Motor neuron (in vitro differentiated cells): ENCODE data around the gene KANK3. TPM values are rescaled to one million over a fixed set of nuclear protein-coding genes. Genes with fewer than 3 reads are reported as not detected.
"Not testable (repeated sequence)": the region's sequence is repeated elsewhere in the genome, so short reads cannot be mapped to it uniquely, and the experiment has no call there.

ENCODE experiments used
- ATAC-seq, 8 experiments: fragments of 200-7000 bp; cut with Tn5 transposase; replicated peaks in 6 of 8; 2 replicates each; pipeline ENCODE4 v1.8.0; 2021; ENCODE audit warnings: mild to moderate bottlenecking in 8 of 8, moderate library complexity in 8 of 8
- H3K27ac ChIP-seq, 2 donors: fragments of 250-450 bp; sonication (Bioruptor Pico); 2 replicates each; pipeline ENCODE4 v1.9.0; 2021; ENCODE audit warnings: antibody characterized with exemption in 2 of 2, mild to moderate bottlenecking in 2 of 2, moderate library complexity in 1 of 2
- H3K4me1 ChIP-seq, 2 donors: fragments of 250-450 bp; sonication (Bioruptor Pico); replicated peaks in 1 of 2; 2 replicates each; pipeline ENCODE4 v1.6.1; 2021; ENCODE audit warnings: antibody characterized with exemption in 2 of 2, mild to moderate bottlenecking in 2 of 2, moderate library complexity in 1 of 2
- H3K4me3 ChIP-seq, 5 donors: fragments of 250-450 bp; sonication (Bioruptor Pico); 2 replicates each; pipeline ENCODE4 v1.9.0; 2021; ENCODE audit warnings: antibody characterized with exemption in 5 of 5, mild to moderate bottlenecking in 5 of 5, moderate library complexity in 4 of 5
- WGBS, 10 experiments: fragments of 450-650 bp; shearing (Covaris generic); methylation state at CpG; one replicate each; pipeline ENCODE4 v1.0.0; 2022; 5-methylcytosine and 5-hydroxymethylcytosine counted together
- in situ Hi-C, 9 experiments: fragments of 400-800 bp; cut with MboI; loops; one replicate each; pipeline ENCODE4 v1.15.0; 2021; ENCODE audit warnings: low sequenced_read_pairs in 9 of 9, low pct_unique_long_range_greater_than_20kb in 2 of 9; ENCODE audit not compliant: unreplicated experiment in 9 of 9
- total RNA-seq, 8 experiments: library from RNA; unstranded; fragments of 300-600 nt; gene quantifications; 2 replicates each; pipeline versions ENCODE4 v1.2.3 to v1.2.4, GENCODE V29; 2022

The KANK3 gene
- total RNA-seq, 8 experiments from 2014 or later, result 0.08 to 3.4 (median 1.1) TPM; not detected in 1

DNA sequence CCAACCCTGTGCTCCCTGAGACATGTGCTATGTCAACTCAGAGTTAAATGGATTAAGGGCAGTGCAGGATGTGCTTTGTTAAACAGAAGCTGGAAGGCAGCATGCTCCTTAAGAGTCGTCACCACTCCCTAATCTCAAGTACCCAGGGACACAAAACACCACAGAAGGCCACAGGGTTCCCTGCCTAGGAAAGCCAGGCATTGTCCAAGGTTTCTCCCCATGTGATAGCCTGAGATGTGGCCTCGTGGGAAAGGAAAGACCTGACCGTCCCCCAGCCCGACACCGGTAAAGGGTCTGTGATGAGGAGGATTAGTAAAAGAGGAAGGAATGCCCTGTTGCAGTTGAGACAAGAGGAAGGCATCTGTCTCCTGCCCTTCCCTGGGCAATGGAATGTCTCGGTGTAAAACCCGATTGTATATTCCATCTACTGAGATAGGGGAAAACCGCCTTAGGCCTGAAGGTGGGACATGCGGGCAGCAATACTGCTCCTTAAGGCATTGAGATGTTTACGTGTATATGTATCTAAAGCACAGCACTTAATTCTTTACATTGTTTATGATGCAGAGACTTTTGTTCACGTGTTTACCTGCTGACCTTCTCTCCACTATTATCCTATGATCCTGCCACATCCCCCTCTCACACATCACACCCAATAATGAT lies 28.0 kb downstream of the KANK3 start:
- H3K4me3 ChIP-seq, H3K27ac ChIP-seq, ATAC-seq, H3K4me1 ChIP-seq, in situ Hi-C loops: not testable (repeated sequence)
- 82 to 100% (median 100%) methylated on average over 1 to 5 of the region's 11 CpGs; no CpG with 5 or more reads in 2 of the 10 experiments for WGBS, 10 experiments

DNA sequence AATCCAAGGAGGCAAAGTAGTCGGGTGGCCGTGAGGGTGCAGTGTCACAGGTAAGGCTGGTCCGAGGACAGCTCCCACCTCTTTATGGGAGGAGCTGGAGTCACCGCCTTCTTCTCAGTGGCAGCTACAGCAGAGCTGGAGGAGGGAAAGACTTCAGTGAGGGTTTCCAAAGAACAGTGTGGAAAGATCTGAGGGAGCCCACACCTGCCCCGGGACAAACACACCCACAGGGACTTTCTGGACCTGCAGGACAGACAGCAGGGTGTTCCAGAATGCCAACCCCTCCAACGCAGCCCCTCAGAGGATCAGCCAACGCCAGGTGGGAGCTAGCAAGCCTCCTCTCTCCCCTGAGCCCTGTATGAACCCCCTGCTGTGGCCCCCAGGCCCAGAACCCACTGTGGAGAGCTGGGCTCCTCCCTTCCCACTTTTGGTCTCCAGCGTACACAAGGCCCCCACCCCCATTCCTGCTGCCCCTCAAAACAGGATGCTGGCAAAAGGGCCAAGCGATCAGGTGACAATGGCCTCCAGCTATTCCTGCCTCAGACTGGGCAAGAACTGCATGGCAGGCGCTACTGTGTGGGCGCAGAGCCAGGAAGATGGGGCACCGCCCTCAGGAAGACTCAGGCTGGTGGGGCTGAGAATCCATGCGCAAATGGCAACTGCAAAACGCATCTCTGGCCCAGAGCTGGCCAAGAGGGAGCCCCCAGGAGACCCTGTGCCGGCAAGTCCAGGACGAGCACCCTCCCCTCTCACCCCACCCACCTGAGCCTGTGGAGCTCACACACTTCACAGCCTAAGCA lies 31.4 kb downstream of the KANK3 start:
- Histone ChIP-seq H3K4me1 (peaks cover 8 to 11% of the 10 kb centered on the region in 2 donors), H3K4me3 (no peak overlapping the region), H3K27ac (no peak overlapping the region)
- in situ Hi-C loops, result no loop called here
- 20 to 100% (median 94%) methylated on average over 1 to 4 of the region's 16 CpGs; no CpG with 5 or more reads in 4 of the 10 experiments for WGBS, 10 experiments
- ATAC-seq, result peak in 2 of 8 experiments; percentile 9 to 20

DNA sequence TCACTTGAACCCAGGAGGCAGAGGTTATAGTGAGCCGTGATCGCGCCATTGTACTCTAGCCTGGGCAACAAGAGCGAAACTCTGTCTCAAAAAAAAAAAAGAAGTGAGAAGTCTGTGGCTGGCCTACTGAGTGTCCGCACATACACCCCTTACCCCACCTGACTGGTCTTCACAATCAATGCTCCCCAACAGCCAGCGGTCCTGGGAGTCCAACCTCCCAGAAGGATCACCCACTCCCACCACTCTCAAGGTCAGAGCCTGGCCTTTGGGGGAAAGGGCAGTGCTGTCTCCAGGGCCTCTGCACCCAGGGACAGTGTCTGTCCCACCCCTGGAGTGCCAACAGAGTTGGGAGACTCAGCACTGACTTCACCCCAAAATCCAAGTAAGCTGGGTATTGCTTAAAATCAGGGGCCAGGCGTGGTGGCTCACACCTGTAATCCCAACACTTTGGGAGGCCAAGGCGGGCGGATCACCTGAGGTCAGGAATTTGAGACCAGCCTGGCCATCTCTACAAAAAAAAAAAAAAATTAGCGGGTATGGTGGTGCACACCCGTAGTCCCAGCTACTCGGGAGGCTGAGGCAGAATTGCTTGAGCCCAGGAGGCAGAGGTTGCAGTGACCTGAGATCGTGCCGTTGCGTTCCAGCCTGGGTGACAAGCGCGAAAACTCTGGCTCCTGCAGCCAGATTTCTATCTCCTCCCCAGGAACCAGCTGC lies 32.6 kb downstream of the KANK3 start:
- WGBS, 10 experiments, result 86 to 100% (median 94%) methylated on average over 5 to 15 of the region's 17 CpGs; no CpG with 5 or more reads in 6 of the 10 experiments
- in situ Hi-C loops, result no loop called here
- no peak for ATAC-seq
- Histone ChIP-seq H3K4me3 (no peak overlapping the region), H3K4me1 (peaks cover 8 to 11% of the 10 kb centered on the region in 2 donors), H3K27ac (no peak overlapping the region)

DNA sequence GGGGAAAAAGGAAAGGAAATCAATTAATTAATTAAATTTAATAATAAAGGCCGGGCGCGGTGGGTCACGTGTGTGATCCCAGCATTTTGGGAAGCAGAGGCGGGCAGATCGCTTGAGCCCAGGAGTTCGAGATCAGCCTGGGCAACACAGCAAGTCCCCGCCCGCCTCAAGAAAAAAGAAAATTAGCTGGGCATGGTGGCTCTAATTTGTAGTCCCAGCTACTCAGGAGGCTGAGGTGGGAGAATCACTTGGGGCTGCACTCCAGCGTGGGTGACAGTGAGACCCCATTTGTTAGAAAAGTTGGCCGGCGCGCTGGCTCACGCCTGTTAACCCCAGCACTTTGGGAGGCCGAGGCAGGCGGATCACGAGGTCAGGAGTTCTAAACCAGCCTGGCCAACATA lies 34.2 kb downstream of the KANK3 start:
- 22 to 90% (median 43%) methylated on average over 2 to 7 of the region's 17 CpGs; no CpG with 5 or more reads in 2 of the 10 experiments for WGBS, 10 experiments
- Histone ChIP-seq H3K4me1 (peaks cover 8 to 11% of the 10 kb centered on the region in 2 donors), H3K27ac (peak overlapping the region in 1 of 2 donors; percentile 96), H3K4me3 (peak overlapping the region; percentile 55 to 89 (median 62))
- ATAC-seq, result no peak
- in situ Hi-C loops, result no loop called here

DNA sequence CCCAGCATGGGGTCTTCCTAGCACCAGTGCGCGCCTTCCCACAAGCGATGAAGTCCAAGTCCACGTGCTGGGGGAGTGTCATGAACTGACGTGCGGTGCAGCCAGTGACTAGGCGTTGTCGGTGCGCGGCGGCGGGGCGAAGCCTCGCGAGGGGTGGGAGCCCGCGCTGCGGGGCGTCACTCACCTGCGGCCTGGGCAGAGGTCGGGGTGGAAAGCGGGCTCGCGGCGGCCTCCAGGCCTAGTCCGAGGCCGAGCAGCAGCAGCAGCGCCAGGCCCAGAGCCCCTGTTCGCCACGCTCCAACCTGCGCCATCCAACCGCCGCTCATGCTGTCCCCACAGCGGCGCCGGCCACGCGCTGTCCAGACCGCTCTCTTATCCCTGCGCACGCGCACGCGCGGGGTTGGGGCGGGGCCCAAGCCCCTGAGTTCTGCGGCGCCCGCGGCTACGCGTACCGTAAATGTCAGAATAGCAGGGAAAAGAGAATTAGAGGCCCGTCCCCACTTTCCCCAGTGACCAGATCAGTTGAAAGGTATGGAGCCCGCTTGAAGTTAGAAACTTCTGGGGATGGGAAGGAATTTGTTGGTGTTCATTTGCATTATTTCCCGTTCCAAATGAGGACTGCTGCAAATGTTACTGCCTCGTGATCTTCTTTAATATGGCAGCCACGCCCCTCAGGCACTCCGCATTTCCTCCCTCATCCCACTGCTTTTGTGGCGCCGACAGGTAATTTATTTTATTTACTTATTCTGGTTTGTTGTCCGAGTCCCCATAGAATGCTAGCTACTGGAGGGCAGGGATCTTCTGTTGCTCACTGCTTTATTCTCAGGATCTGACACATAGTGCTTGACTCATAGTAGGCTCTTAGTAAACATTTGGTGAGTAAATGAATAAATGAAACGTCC lies 34.8 kb downstream of the KANK3 start, which contains the start of gene CD320:
Gene CD320 (minus strand): TSS at position 394 of the 902 bp plus-strand sequence. CDS start 68 bp downstream, at position 326.
- peak; percentile 75 to 93 (median 90) for ATAC-seq
- Histone ChIP-seq H3K4me3 (peak within 1 kb of the TSS; percentile 55 to 89 (median 62)), H3K4me1 (peaks cover 8 to 11% of the 10 kb centered on the region in 2 donors), H3K27ac (peak within 1 kb of the TSS; percentile 88 to 96)
- WGBS, 10 experiments, result 0 to 7% (median 0%) methylated on average over 1 to 16 of the region's 63 CpGs
- in situ Hi-C loops, result no loop called here

DNA sequence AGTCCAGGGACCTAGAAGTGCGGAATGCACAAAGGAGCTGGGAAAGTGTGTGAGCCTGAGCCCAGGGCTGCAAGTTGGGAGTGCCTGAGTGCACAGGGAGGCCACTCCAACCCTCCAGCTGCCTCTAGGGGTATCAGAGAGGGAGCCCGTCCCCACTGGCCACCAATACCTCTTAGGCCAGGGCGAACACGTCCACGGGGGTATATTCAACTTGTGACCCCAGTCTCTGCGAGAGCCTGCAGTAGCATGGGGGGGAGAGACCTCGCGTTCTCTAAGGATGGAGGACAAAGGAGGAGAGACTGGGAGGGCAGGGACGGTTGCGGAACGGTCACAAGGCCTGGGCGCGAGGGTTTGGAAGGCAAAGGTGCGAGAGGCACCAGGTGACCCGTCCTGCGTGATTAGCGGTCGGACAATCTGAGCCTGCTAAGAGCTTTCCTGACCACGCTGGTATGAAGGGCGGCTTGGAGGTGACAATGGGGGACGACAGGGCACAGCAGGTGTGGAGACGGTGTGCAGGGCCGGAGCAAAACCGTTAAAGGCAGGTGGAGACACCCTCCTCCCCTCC lies 35.6 kb downstream of the KANK3 start:
- WGBS, 10 experiments, result 0 to 14% (median 3%) methylated on average over 3 to 16 of the region's 24 CpGs; no CpG with 5 or more reads in 3 of the 10 experiments
- H3K27ac ChIP-seq, result peak overlapping the region; percentile 88 to 96
- peaks cover 8 to 11% of the 10 kb centered on the region in 2 donors for H3K4me1 ChIP-seq
- peak in 6 of 8 experiments; percentile 0 to 17 (median 3) for ATAC-seq
- peak overlapping the region; percentile 55 to 89 (median 62) for H3K4me3 ChIP-seq
- in situ Hi-C loops, result no loop called here

DNA sequence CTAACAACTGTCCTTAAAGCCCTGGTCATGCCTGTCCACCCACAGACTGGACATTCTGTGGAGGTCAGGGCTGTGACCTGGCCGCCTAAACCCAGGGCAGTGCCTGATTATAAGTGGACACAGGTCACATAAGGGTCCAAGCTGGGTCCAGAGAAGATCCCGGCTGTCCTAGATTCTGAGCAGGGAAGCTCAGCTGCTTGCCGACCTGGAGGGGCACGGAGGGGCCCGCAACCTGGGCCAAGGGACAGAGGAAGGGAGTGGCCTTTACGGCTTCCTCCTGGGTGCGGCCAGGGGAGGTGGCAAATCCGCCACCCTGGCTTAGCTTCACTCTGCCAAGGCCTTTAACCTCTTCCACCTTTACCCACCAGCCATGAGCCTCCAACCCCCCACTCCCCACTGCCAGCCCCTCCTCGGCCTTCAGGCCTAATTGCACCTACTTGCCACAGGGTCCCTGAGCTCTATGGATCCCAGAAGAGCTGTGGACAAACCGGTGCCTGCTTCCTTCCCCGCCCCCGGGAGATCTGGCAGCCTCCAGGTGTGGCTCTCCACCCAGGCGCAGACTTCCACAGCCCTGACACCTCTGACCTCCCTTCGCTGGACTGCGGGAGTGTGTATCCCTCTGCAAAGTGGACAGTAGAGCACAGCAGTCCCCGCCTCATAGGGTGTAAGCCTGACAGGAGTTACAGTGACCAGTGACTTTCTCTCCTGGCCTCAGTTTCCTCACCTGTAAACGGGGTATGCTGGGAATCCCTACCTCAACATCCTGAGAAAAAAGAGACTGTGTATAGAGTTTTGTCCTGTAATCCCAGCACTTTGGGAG lies 36.6 kb downstream of the KANK3 start:
- H3K4me3 ChIP-seq, result no peak overlapping the region
- H3K4me1 ChIP-seq, result peaks cover 8 to 11% of the 10 kb centered on the region in 2 donors
- no peak overlapping the region for H3K27ac ChIP-seq
- WGBS, 10 experiments, result 0 to 100% (median 82%) methylated on average over 1 to 6 of the region's 17 CpGs; no CpG with 5 or more reads in 5 of the 10 experiments
- in situ Hi-C loops, result no loop called here
- ATAC-seq, result no peak

DNA sequence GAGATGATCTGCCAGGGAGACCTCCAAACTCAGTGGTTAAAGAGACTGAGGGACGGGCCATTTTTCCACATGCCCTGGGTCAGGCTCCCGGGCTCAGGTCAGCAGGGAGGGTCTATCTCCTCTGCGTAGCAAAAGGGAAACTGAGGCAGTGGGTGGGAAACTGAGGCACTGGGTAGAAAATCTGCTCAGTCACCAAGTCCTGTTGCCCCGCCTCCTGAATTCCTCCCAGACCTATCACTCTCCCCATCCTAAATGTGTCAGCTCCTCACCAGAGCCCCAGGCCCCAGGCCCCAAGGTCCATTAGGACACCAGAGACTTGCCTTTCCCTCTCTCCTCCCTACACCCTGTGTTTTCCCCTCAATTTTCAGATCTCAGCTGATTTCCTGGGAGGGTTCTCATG lies 37.3 kb downstream of the KANK3 start:
- H3K27ac ChIP-seq, result no peak overlapping the region
- 80 to 100% (median 95%) methylated on average over 1 to 3 of the region's 4 CpGs; no CpG with 5 or more reads in 5 of the 10 experiments for WGBS, 10 experiments
- in situ Hi-C loops, result no loop called here
- no peak overlapping the region for H3K4me3 ChIP-seq
- peaks cover 8 to 11% of the 10 kb centered on the region in 2 donors for H3K4me1 ChIP-seq
- ATAC-seq, result no peak

DNA sequence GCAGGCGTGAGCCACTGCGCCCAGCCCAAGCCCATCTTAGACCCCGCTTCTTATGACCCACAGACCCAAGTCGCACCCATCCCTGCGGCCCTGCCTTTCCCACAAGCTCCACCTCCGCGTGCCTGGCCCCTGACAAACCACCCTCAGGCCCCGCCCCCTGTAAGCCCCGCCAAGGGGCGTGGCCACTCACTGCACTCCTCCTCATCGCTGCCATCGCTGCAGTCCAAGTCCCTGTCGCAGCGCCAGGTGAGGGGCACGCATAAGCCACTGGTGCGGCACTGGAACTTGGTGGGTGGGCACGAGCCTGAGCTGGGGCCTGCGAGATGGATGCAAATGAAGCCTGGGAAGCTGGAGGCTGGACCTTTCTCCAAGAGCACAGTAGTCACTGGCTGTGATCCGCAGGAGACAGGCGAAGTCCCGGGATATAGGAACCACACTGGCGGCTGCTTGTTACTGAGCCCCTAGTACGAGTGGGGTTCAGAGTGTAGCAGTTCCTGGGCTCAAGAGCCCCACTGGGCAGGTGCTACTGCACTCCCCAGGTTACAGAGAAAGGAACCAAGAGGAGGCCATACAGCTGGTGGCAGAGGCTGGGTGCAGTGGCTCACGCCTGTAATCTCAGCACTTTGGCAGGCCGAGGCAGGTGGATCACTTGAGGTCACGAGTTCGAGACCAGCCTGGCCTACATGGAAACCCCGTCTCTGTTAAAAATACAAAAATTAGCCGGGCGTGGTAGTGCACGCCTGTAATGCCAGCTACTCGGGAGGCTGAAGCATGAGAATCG lies 38.0 kb downstream of the KANK3 start:
- WGBS, 10 experiments, result 39 to 83% (median 67%) methylated on average over 1 to 17 of the region's 33 CpGs; no CpG with 5 or more reads in 1 of the 10 experiments
- ATAC-seq, result peak in 2 of 8 experiments; percentile 15 to 18
- H3K27ac ChIP-seq, result no peak overlapping the region
- in situ Hi-C loops, result no loop called here
- no peak overlapping the region for H3K4me3 ChIP-seq
- H3K4me1 ChIP-seq, result peaks cover 8 to 11% of the 10 kb centered on the region in 2 donors

DNA sequence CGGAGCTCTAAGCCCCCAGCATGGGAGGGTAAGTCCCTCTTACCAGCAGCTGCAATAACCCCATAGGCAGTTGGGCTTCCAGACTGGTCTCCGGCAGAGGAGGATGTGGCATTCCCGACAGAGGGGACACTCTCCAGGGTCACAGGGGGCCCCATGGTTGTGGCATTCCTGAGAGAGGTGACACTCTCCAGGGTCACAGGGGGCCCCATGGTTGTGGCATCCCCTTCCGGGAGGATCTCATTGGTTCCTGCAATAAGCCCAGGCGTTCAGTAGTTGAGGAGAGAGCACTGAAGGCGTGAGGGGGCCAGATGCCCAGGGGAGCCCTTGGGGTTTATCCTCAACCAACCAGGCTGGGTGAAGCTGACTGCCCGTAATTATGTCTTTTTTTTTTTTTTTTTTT lies 40.3 kb downstream of the KANK3 start:
- ATAC-seq, result no peak
- in situ Hi-C loops, result no loop called here
- H3K4me1 ChIP-seq, result peaks cover 0 to 4% of the 10 kb centered on the region in 2 donors
- WGBS, 10 experiments, result 91 to 100% (median 100%) methylated on average over 2 to 6 of the region's 7 CpGs; no CpG with 5 or more reads in 7 of the 10 experiments
- no peak overlapping the region for H3K27ac ChIP-seq
- no peak overlapping the region for H3K4me3 ChIP-seq
